ENCODE measurements around the gene LAMC3.

- no peak for TF ChIP-seq CTCF (IDR thresholded peaks at IDR 0.05; ENCODE audit: low read depth, low read length)
- no peak for TF ChIP-seq POLR2A (IDR thresholded peaks at IDR 0.05; ENCODE audit: extremely low read depth, insufficient read length)
- TF ChIP-seq MYC (IDR thresholded peaks at IDR 0.05; ENCODE audit: low read depth, low read length) = no peak
These were observed 20.6 kb upstream of the LAMC3 start for GRCh38 chr9:130988400-130988747.
